B cell (primary cell): Measurements from ENCODE around the gene CABLES1. TPM values are rescaled to one million over a fixed set of nuclear protein-coding genes. Genes with fewer than 3 reads are reported as not detected.

ENCODE experiments used
- ATAC-seq: fragments of 200-7000 bp; cut with Tn5 transposase; one replicate; pipeline ENCODE4 v1.10.0; 2021; ENCODE audit warnings: low read depth, mild to moderate bottlenecking, moderate number of reproducible peaks, moderate library complexity
- CTCF ChIA-PET: fragments of 350-600 bp; sonication (Branson Sonifier 250); formaldehyde crosslinking; loops from one replicate; lab custom pipeline; 2021; ENCODE audit warnings: antibody characterized with exemption, inconsistent platforms; lab: Charles Lee
- POLR2A ChIA-PET: fragments of 350-600 bp; sonication (Branson Sonifier 250); formaldehyde crosslinking; loops from one replicate; lab custom pipeline; 2021; ENCODE audit warnings: antibody characterized with exemption; lab: Charles Lee
- DNase-seq: peaks from one replicate; pipeline ENCODE4 v3.0.0; 2013
- H2AFZ ChIP-seq: 2 replicates; pipeline ENCODE4 v1.6.1; 2012; ENCODE audit warnings: mild to moderate bottlenecking, low read depth, low read length; ENCODE audit not compliant: insufficient read depth, poor library complexity, severe bottlenecking
- H3K27ac ChIP-seq, 2 donors: 1 replicate in 1 of 2; 2 replicates in 1 of 2; pipeline ENCODE4 v1.5.1; 2012 to 2013; ENCODE audit warnings: low read length in 2 of 2, mild to moderate bottlenecking in 2 of 2, moderate library complexity in 1 of 2
- H3K27me3 ChIP-seq, 4 experiments: fragments of 200-600 bp in 1 of 4; sonication (generic) in 1 of 4; replicated peaks in 1 of 4; 1 replicate in 2 of 4; 2 replicates in 2 of 4; pipeline versions ENCODE4 v1.6.1 to v1.7.0; 2013 to 2016; ENCODE audit warnings: low read length in 3 of 4, mild to moderate bottlenecking in 2 of 4, mixed read lengths in 1 of 4, moderate library complexity in 1 of 4; ENCODE audit not compliant: insufficient read depth in 4 of 4, control insufficient read depth in 3 of 4; ENCODE audit errors: control extremely low read depth in 1 of 4
- H3K36me3 ChIP-seq, 2 experiments: replicated peaks in 1 of 2; 1 replicate in 1 of 2; 2 replicates in 1 of 2; pipeline versions ENCODE4 v1.6.1 to v1.7.1; 2013; ENCODE audit warnings: low read length in 1 of 2; ENCODE audit not compliant: insufficient read depth in 2 of 2, control insufficient read depth in 1 of 2; ENCODE audit errors: control extremely low read depth in 1 of 2, extremely low read depth in 1 of 2
- H3K4me1 ChIP-seq, 2 donors: fragments of 200-600 bp in 1 of 2; sonication (generic) in 1 of 2; 1 replicate in 1 of 2; 2 replicates in 1 of 2; pipeline versions ENCODE4 v1.5.1 to v1.6.1; 2013 to 2017; ENCODE audit warnings: low read length in 2 of 2; ENCODE audit not compliant: control insufficient read depth in 2 of 2, insufficient read depth in 2 of 2
- H3K4me2 ChIP-seq: replicated peaks from 2 replicates; pipeline ENCODE3; 2012; ENCODE audit warnings: mild to moderate bottlenecking, low read depth, low read length; ENCODE audit not compliant: poor library complexity, severe bottlenecking
- H3K4me3 ChIP-seq, 5 experiments: fragments of 200-600 bp in 1 of 5; sonication (generic) in 1 of 5; 1 replicate in 3 of 5; 2 replicates in 2 of 5; pipeline versions ENCODE4 v1.5.1 to v1.7.0; 2011 to 2016; ENCODE audit warnings: low read length in 4 of 5, mild to moderate bottlenecking in 4 of 5, low read depth in 2 of 5, control low read depth in 1 of 5, moderate library complexity in 1 of 5; ENCODE audit not compliant: insufficient read depth in 1 of 5; ENCODE audit errors: control extremely low read depth in 1 of 5, extremely low read depth in 1 of 5
- H3K79me2 ChIP-seq: fragments of 200-600 bp; sonication (generic); one replicate; pipeline ENCODE4 v1.6.0; 2016; ENCODE audit warnings: low read length; ENCODE audit not compliant: control insufficient read depth, insufficient read depth
- H3K9ac ChIP-seq: fragments of 200-600 bp; sonication (generic); 2 replicates; pipeline ENCODE4 v1.6.1; 2017; ENCODE audit warnings: mild to moderate bottlenecking, low read length, moderate library complexity
- H3K9me3 ChIP-seq, 3 donors: one replicate each; pipeline versions ENCODE4 v1.6.1 to v1.7.1; 2013; ENCODE audit warnings: low read length in 2 of 3; ENCODE audit not compliant: control insufficient read depth in 2 of 3, insufficient read depth in 1 of 3; ENCODE audit errors: control extremely low read depth in 1 of 3
- H4K20me1 ChIP-seq: 2 replicates; pipeline ENCODE4 v1.6.0; 2012; ENCODE audit warnings: mild to moderate bottlenecking, low read length; ENCODE audit not compliant: insufficient read depth, control insufficient read depth, poor library complexity, severe bottlenecking
- H3K27ac Mint-ChIP-seq: one replicate; pipeline ENCODE4 v1.8.0; 2021; ENCODE audit warnings: mixed read lengths
- H3K27me3 Mint-ChIP-seq: one replicate; pipeline ENCODE4 v1.8.0; 2021; ENCODE audit warnings: mixed read lengths
- H3K4me1 Mint-ChIP-seq: one replicate; pipeline ENCODE4 v1.8.0; 2021; ENCODE audit warnings: mixed read lengths
- H3K4me3 Mint-ChIP-seq: one replicate; pipeline ENCODE4 v1.8.0; 2021; ENCODE audit warnings: mixed read lengths
- H3K9me3 Mint-ChIP-seq: one replicate; pipeline ENCODE4 v1.8.0; 2022; ENCODE audit warnings: mixed read lengths; ENCODE audit not compliant: insufficient read depth
- EZH2 ChIP-seq: IDR thresholded peaks from 2 replicates; pipeline ENCODE4 v1.6.1; 2012; ENCODE audit warnings: borderline replicate concordance, low read depth, mild to moderate bottlenecking, moderate library complexity, low read length; ENCODE audit not compliant: insufficient read depth, poor library complexity, severe bottlenecking
- WGBS: methylation state at CpG from one replicate; pipeline ENCODE4 v1.1.5; 2013; ENCODE audit warnings: missing lambda C conversion rate; ENCODE audit not compliant: insufficient coverage; 5-methylcytosine and 5-hydroxymethylcytosine counted together
- intact Hi-C: fragments of 100-400 bp; cut with micrococcal nuclease; formaldehyde crosslinking; loops from one replicate; pipeline ENCODE4 v1.10.0; 2022
- polyA plus RNA-seq: library from polyadenylated mRNA; depleted of rRNA; stranded (reverse); fragments of >200 nt; gene quantifications from 2 replicates; pipeline ENCODE4 v1.2.3, GENCODE V29; 2012
- total RNA-seq, 2 donors: library from RNA; stranded (reverse); fragments of 120-200 nt in 1 of 2; gene quantifications; 1 replicate in 1 of 2; 2 replicates in 1 of 2; pipeline versions ENCODE4 v1.2.3 to v1.2.4, GENCODE V29; 2013 to 2022
- TF ChIP-seq, protein P1 (sequence below): fragments of 200-600 bp; IDR thresholded peaks from one replicate; pipeline ENCODE4 v1.8.0; 2022; ENCODE audit warnings: antibody characterized with exemption, mild to moderate bottlenecking

CABLES1 gene
- total and polyA plus RNA-seq, 2 donors (not counting 1 experiment from before 2014, with no cell fraction given): 0.30 to 56.3 TPM

DNA sequence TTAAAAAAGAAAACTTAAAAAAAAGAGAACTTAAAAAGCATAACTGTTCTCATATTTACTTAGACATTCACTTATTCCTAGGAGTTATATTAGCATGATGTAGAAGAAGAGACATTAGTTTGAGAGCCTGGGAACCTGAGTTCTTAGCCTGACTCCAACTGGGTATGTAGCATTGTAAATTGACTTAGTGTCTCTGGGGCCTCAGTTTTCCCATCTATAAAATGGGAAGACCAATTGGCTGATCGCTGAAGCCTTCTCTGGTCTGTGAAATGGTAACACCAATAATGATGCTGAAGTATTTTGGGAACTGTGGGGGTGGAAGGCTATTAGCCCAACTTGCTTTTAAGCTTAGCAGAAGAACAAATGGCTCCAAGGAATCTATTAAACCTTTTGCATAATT lies 55.9 kb downstream of the CABLES1 start:
- H3K27ac Mint-ChIP-seq: no peak overlapping the region
- no peaks in the 10 kb centered on the region for H3K9me3 Mint-ChIP-seq
- CTCF ChIA-PET: interaction anchor here (0.7 to 1.1 kb wide), 2 partner anchors 23 to 61 kb away, joined by 4 read pairs; no protein-coding TSS in a partner anchor
- no peak overlapping the region for H3K9ac ChIP-seq
- no peak for ATAC-seq
- no CpG with 5 or more reads among the region's 1 CpG for WGBS
- DNase-seq: no peak
- no peaks in the 10 kb centered on the region for H3K9me3 ChIP-seq
- no peak overlapping the region for H3K4me3 ChIP-seq
- H3K27me3 ChIP-seq: no peaks in the 10 kb centered on the region
- intact Hi-C loops: no loop called here
- H4K20me1 ChIP-seq: no peaks in the 10 kb centered on the region
- H3K79me2 ChIP-seq: no peaks in the 10 kb centered on the region
- no peak overlapping the region for H3K4me3 Mint-ChIP-seq
- H3K27me3 Mint-ChIP-seq: no peaks in the 10 kb centered on the region
- H3K36me3 ChIP-seq: no peaks in the 10 kb centered on the region
- no peak overlapping the region for H3K27ac ChIP-seq
- no peak for TF ChIP-seq EZH2
- TF ChIP-seq, protein P1, sequence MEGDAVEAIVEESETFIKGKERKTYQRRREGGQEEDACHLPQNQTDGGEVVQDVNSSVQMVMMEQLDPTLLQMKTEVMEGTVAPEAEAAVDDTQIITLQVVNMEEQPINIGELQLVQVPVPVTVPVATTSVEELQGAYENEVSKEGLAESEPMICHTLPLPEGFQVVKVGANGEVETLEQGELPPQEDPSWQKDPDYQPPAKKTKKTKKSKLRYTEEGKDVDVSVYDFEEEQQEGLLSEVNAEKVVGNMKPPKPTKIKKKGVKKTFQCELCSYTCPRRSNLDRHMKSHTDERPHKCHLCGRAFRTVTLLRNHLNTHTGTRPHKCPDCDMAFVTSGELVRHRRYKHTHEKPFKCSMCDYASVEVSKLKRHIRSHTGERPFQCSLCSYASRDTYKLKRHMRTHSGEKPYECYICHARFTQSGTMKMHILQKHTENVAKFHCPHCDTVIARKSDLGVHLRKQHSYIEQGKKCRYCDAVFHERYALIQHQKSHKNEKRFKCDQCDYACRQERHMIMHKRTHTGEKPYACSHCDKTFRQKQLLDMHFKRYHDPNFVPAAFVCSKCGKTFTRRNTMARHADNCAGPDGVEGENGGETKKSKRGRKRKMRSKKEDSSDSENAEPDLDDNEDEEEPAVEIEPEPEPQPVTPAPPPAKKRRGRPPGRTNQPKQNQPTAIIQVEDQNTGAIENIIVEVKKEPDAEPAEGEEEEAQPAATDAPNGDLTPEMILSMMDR: no peak
- no peaks in the 10 kb centered on the region for H3K4me1 ChIP-seq
- POLR2A ChIA-PET: no interaction called here
- H2AFZ ChIP-seq: no peak overlapping the region
- peaks cover 4% of the 10 kb centered on the region for H3K4me1 Mint-ChIP-seq
- no peak overlapping the region for H3K4me2 ChIP-seq

DNA sequence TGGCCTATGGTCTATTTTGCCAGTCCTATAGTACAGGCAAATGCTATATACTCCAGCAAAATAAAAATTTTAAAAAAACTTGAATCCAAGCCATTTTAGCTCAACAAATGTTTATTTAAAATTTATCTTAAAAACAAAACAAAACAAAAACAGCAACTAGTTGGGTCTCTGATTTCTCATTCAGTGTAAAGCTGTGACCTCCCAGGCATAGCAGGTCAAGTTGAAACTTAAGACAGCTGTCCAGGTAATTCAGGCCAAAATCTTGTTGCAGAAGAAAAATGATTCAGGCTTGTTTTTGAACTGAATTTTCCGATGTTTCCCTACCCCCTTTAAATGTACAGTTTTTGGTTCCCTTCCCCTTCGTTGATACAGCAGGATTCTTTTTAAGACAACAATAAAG lies 58.5 kb downstream of the CABLES1 start:
- no CpG with 5 or more reads among the region's 2 CpGs for WGBS
- no peak overlapping the region for H3K4me2 ChIP-seq
- intact Hi-C loops: no loop called here

More for the DNA sequence above, 58.5 kb downstream of the CABLES1 start:
- Histone ChIP-seq H3K27ac (no peak overlapping the region), H2AFZ (no peak overlapping the region), H3K4me1 (no peaks in the 10 kb centered on the region), H3K9me3 (no peaks in the 10 kb centered on the region), H3K4me3 (no peak overlapping the region), H3K27me3 (no peaks in the 10 kb centered on the region), H3K9ac (no peak overlapping the region), H3K79me2 (no peaks in the 10 kb centered on the region), H4K20me1 (no peaks in the 10 kb centered on the region), H3K36me3 (no peaks in the 10 kb centered on the region)
- CTCF ChIA-PET: interaction anchor here (0.6 to 0.7 kb wide), 2 partner anchors 62 to 227 kb away, joined by 3 to 4 read pairs; no protein-coding TSS in a partner anchor
- no peak overlapping the region for H3K27ac Mint-ChIP-seq
- ATAC-seq: no peak
- H3K4me3 Mint-ChIP-seq: no peak overlapping the region
- POLR2A ChIA-PET: no interaction called here
- DNase-seq: no peak
- peaks cover 8% of the 10 kb centered on the region for H3K27me3 Mint-ChIP-seq
- H3K9me3 Mint-ChIP-seq: no peaks in the 10 kb centered on the region
- no peak for TF ChIP-seq EZH2
- TF ChIP-seq, protein P1: no peak
- H3K4me1 Mint-ChIP-seq: peaks cover 4% of the 10 kb centered on the region
